ENCODE measurements around the gene DCAF17.
"Not testable (repeated sequence)": the region's sequence is repeated elsewhere in the genome, so short reads cannot be mapped to it uniquely, and the experiment has no call there.

The DCAF17 gene

GRCh38 chr2:171490577-171490976 lies 56.6 kb downstream of the DCAF17 start:
- no peaks in the 10 kb centered on the region for H3K9me2 ChIP-seq (ENCODE audit: low read depth, low read length)
- no peak for TF ChIP-seq CTCF (IDR thresholded peaks at IDR 0.05; ENCODE audit: low read length)
- no peak overlapping the region for H3K4me3 ChIP-seq (ENCODE audit: low read depth, low read length, poor library complexity, severe bottlenecking)
- no peaks in the 10 kb centered on the region for H4K20me1 ChIP-seq (ENCODE audit: insufficient read depth, low read length)
- no peaks in the 10 kb centered on the region for H3K36me3 ChIP-seq (ENCODE audit: insufficient read depth, low read length)
- no peak overlapping the region for H3K27ac ChIP-seq (ENCODE audit: low read depth, low read length, poor library complexity, severe bottlenecking)
- no peak overlapping the region for H3K9ac ChIP-seq (ENCODE audit: low read length)
- no peak overlapping the region for H3K4me2 ChIP-seq (ENCODE audit: low read length)
- H3F3A ChIP-seq (ENCODE audit: insufficient read depth, low read length): no peaks in the 10 kb centered on the region
- no peaks in the 10 kb centered on the region for H3K27me3 ChIP-seq (ENCODE audit: insufficient read depth, low read length)
- H3K4me1 ChIP-seq (ENCODE audit: insufficient read depth, low read length, severe bottlenecking): no peaks in the 10 kb centered on the region
- H3K79me2 ChIP-seq (ENCODE audit: insufficient read depth, low read length): no peaks in the 10 kb centered on the region
- peaks cover 6% of the 10 kb centered on the region; the same call in 1 of the 2 replicates for H3K9me3 ChIP-seq (ENCODE audit: low read length)
- H2AFZ ChIP-seq (ENCODE audit: low read length): no peak overlapping the region

GRCh38 chr2:171491292-171491691 lies 57.3 kb downstream of the DCAF17 start:
- Histone ChIP-seq H3K9me3 (ENCODE audit: low read length) (peaks cover 6% of the 10 kb centered on the region; the same call in 1 of the 2 replicates), H3K4me1 (ENCODE audit: insufficient read depth, low read length, severe bottlenecking) (no peaks in the 10 kb centered on the region), H3K9ac (ENCODE audit: low read length) (no peak overlapping the region), H3K27ac (ENCODE audit: low read depth, low read length, poor library complexity, severe bottlenecking) (no peak overlapping the region), H3K79me2 (ENCODE audit: insufficient read depth, low read length) (no peaks in the 10 kb centered on the region), H4K20me1 (ENCODE audit: insufficient read depth, low read length) (no peaks in the 10 kb centered on the region), H3F3A (ENCODE audit: insufficient read depth, low read length) (no peaks in the 10 kb centered on the region), H2AFZ (ENCODE audit: low read length) (no peak overlapping the region), H3K9me2 (ENCODE audit: low read depth, low read length) (no peaks in the 10 kb centered on the region), H3K4me3 (ENCODE audit: low read depth, low read length, poor library complexity, severe bottlenecking) (no peak overlapping the region), H3K4me2 (ENCODE audit: low read length) (no peak overlapping the region), H3K27me3 (ENCODE audit: insufficient read depth, low read length) (no peaks in the 10 kb centered on the region), H3K36me3 (ENCODE audit: insufficient read depth, low read length) (no peaks in the 10 kb centered on the region)
- no peak for TF ChIP-seq EZH2 (IDR thresholded peaks at IDR 0.05; ENCODE audit: borderline replicate concordance, low read length)
- TF ChIP-seq CTCF (IDR thresholded peaks at IDR 0.05; ENCODE audit: low read length): 0 out of 2 replicates have a peak, but pooled peaks have one; percentile 15

- Histone ChIP-seq H3K4me3 (ENCODE audit: low read depth, low read length, poor library complexity, severe bottlenecking) (no peak overlapping the region), H3K9ac (ENCODE audit: low read length) (no peak overlapping the region), H3K36me3 (ENCODE audit: insufficient read depth, low read length) (no peaks in the 10 kb centered on the region), H3K27ac (ENCODE audit: low read depth, low read length, poor library complexity, severe bottlenecking) (no peak overlapping the region), H3K4me1 (ENCODE audit: insufficient read depth, low read length, severe bottlenecking) (no peaks in the 10 kb centered on the region), H3K9me2 (ENCODE audit: low read depth, low read length) (no peaks in the 10 kb centered on the region), H4K20me1 (ENCODE audit: insufficient read depth, low read length) (no peaks in the 10 kb centered on the region), H3K9me3 (ENCODE audit: low read length) (peaks cover 6% of the 10 kb centered on the region; the same call in 1 of the 2 replicates), H3F3A (ENCODE audit: insufficient read depth, low read length) (no peaks in the 10 kb centered on the region), H3K27me3 (ENCODE audit: insufficient read depth, low read length) (no peaks in the 10 kb centered on the region), H3K79me2 (ENCODE audit: insufficient read depth, low read length) (no peaks in the 10 kb centered on the region), H2AFZ (ENCODE audit: low read length) (no peak overlapping the region), H3K4me2 (ENCODE audit: low read length) (no peak overlapping the region)
- TF ChIP-seq EZH2 (IDR thresholded peaks at IDR 0.05; ENCODE audit: borderline replicate concordance, low read length) (no peak), CTCF (IDR thresholded peaks at IDR 0.05; ENCODE audit: low read length) (no peak)
Measured at GRCh38 chr2:171492664-171493063, 58.6 kb downstream of the DCAF17 start.

- H4K20me1 ChIP-seq (ENCODE audit: insufficient read depth, low read length); H3K9me3 ChIP-seq (ENCODE audit: low read length); H2AFZ ChIP-seq (ENCODE audit: low read length); H3K4me2 ChIP-seq (ENCODE audit: low read length); H3K79me2 ChIP-seq (ENCODE audit: insufficient read depth, low read length); H3K27ac ChIP-seq (ENCODE audit: low read depth, low read length, poor library complexity, severe bottlenecking); H3K4me1 ChIP-seq (ENCODE audit: insufficient read depth, low read length, severe bottlenecking); H3K9ac ChIP-seq (ENCODE audit: low read length); H3F3A ChIP-seq (ENCODE audit: insufficient read depth, low read length); H3K9me2 ChIP-seq (ENCODE audit: low read depth, low read length); H3K36me3 ChIP-seq (ENCODE audit: insufficient read depth, low read length); H3K27me3 ChIP-seq (ENCODE audit: insufficient read depth, low read length); H3K4me3 ChIP-seq (ENCODE audit: low read depth, low read length, poor library complexity, severe bottlenecking): not testable (repeated sequence)
Measured at GRCh38 chr2:171497664-171498063, 63.6 kb downstream of the DCAF17 start.

All from OCI-LY1 (cell line).